Heart left ventricle (tissue), 13 donors: ENCODE measurements around the gene MAP6D1.

Experiments used
- CTCF ChIP-seq, 12 donors: fragments of 200-600 bp; sonication (generic) in 4 of 12; IDR thresholded peaks; one replicate each; pipeline versions ENCODE4 v1.5.0 to v1.8.0; 2018 to 2022; ENCODE audit warnings: antibody characterized with exemption in 12 of 12, mild to moderate bottlenecking in 5 of 12
- POLR2A ChIP-seq, 2 donors: fragments of 450-650 bp; IDR thresholded peaks; one replicate each; pipeline ENCODE4 v1.6.1; 2017; ENCODE audit warnings: antibody characterized with exemption in 2 of 2, mild to moderate bottlenecking in 2 of 2, moderate library complexity in 2 of 2
- donor health status: ischemic (EF 13 %, LVEDD 7.1; RV severe dilation, severe dysfunction).
- donor health status: DM: no; HTN: yes; CAD: no.
- donor health status: DM: no; HTN: no; CAD: no.
- donor health status: ischemic (EF 25% LVEDD 6.9; RV normal size, moderate dysfunction).
- donor health status: ischemic (EF 25% LVEDD 5.7; RV mildly dilated, moderate dysfunction).
- donor health status: ischemic (EF 35%, LVEDD 5.7; RV mildly dilated, moderate dysfunction).
- donor health status: nonischemic (EF 11% LVEDD 7.7; RV severe dilation, severe dysfunction).
- donor health status: DM: yes; HTN: yes; CAD: no.
- donor health status: PGD.
- donor health status: ischemic (EF 29% LVEDD 5.4; RV normal size, mild dysfunction).
- donor health status: nonischemic (EF 23%, LVEDD 6.1; RV moderate dilation, normal function).

- TF ChIP-seq CTCF (IDR thresholded peaks at IDR 0.05): no peak
- TF ChIP-seq POLR2A (IDR thresholded peaks at IDR 0.05): no peak
Measured at GRCh38 chr3:183870563-183870962, 45.2 kb upstream of the MAP6D1 start.
